Thymus (tissue), 11 donors: ENCODE measurements around the gene LRP2. TPM values are rescaled to one million over a fixed set of nuclear protein-coding genes. Genes with fewer than 3 reads are reported as not detected.

Experiments used
- DNase-seq, 9 donors: peaks; one replicate each; pipeline ENCODE4 v3.0.0-alpha.2; 2013; ENCODE audit warnings: low spot score in 9 of 9, low read depth in 6 of 9, missing footprints in 1 of 9
- H3K27ac ChIP-seq, 2 donors: one replicate each; pipeline ENCODE4 v1.5.1; 2013; ENCODE audit warnings: control low read depth in 1 of 2, low read depth in 1 of 2, low read length in 1 of 2, mild to moderate bottlenecking in 1 of 2, moderate library complexity in 1 of 2
- H3K27me3 ChIP-seq, 2 donors: one replicate each; pipeline ENCODE4 v1.5.1; 2013; ENCODE audit warnings: low read length in 1 of 2; ENCODE audit not compliant: control insufficient read depth in 2 of 2, insufficient read depth in 1 of 2
- H3K36me3 ChIP-seq, 2 donors: one replicate each; pipeline ENCODE4 v1.5.1; 2013; ENCODE audit warnings: low read length in 1 of 2, mild to moderate bottlenecking in 1 of 2, moderate library complexity in 1 of 2; ENCODE audit not compliant: control insufficient read depth in 2 of 2, insufficient read depth in 2 of 2
- H3K4me1 ChIP-seq, 2 donors: one replicate each; pipeline ENCODE4 v1.5.1; 2013; ENCODE audit warnings: low read length in 2 of 2; ENCODE audit not compliant: control insufficient read depth in 2 of 2, insufficient read depth in 2 of 2
- H3K4me3 ChIP-seq, 2 donors: one replicate each; pipeline ENCODE4 v1.5.1; 2013; ENCODE audit warnings: low read length in 2 of 2, control low read depth in 1 of 2, mild to moderate bottlenecking in 1 of 2
- H3K9me3 ChIP-seq, 2 donors: one replicate each; pipeline ENCODE4 v1.5.1; 2013; ENCODE audit warnings: low read length in 1 of 2, mild to moderate bottlenecking in 1 of 2; ENCODE audit not compliant: control insufficient read depth in 2 of 2, insufficient read depth in 1 of 2
- WGBS: extraction: QIAGEN DNeasy Blood & Tissue Kit; methylation state at CpG from one replicate; pipeline ENCODE4 v1.1.7; 2013; 5-methylcytosine and 5-hydroxymethylcytosine counted together
- polyA plus RNA-seq: library from polyadenylated mRNA; stranded (reverse); fragments of 200-250 nt; gene quantifications from one replicate; pipeline ENCODE4 v1.2.3, GENCODE V29; 2013
- total RNA-seq: library from RNA; stranded (reverse); fragments of 120-200 nt; gene quantifications from one replicate; pipeline ENCODE4 v1.2.4, GENCODE V29; 2013
- donor health status: healthy.

LRP2 gene
- total and polyA plus RNA-seq, 2 donors: 0.05 to 0.09 TPM

DNA sequence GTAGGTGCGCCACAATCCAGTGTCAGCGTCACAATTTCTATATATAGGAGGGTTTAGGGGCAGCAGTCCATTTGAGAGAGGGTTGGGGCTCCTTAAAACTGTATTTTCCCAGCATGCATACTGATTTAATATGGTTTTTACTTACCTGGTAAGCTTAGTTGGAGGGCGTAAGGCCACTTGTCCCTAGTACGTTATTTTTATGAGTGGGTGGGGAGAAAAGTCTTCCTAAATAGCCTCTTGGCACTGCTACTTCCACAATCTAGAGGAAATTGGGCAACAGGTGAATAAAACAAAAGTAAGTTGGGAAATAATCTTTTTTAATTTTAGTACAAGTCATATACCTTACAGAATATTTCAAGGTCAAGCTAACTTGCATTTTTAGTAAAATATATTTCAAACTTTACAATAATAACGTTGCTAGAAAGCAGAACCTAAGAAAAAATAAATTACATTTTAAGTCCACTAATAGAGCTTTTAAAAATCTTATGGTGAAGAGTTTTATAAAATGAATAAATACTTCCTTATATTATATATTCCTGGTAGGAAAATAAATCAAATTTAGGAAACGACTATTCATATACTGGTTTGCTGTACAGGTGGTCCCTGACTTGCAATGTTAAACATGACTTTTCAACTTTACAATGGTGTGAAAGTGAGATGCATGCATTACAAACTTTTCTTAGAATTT, 272.1 kb downstream of the LRP2 start:
- DNase-seq: no peak
- Histone ChIP-seq H3K4me3 (no peak overlapping the region), H3K9me3 (no peaks in the 10 kb centered on the region), H3K36me3 (no peaks in the 10 kb centered on the region), H3K27me3 (no peaks in the 10 kb centered on the region), H3K27ac (no peak overlapping the region), H3K4me1 (no peaks in the 10 kb centered on the region)
- 88% methylated on average over 6 of the region's 6 CpGs for WGBS

DNA sequence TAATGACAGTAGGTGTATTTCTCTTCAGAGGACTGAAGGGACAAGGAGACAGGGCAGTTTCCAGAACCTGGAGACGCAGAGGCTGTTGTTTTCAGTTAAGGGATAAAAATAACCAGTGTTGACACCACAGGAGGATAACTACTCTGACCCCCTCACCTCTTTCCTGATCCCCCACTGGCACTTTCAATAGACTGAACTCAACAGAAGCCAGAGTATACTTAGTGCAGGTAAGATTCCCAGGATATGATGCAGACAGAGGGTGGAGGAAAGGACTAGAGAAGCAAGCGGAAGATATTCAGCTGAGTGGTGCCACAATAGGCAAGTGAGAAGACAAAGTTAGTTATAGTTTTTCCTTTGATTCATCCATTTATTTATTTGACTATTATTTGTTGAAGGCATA, 273.2 kb downstream of the LRP2 start:
- Histone ChIP-seq H3K36me3 (no peaks in the 10 kb centered on the region), H3K4me3 (no peak overlapping the region), H3K27ac (no peak overlapping the region), H3K4me1 (no peaks in the 10 kb centered on the region), H3K27me3 (no peaks in the 10 kb centered on the region), H3K9me3 (no peaks in the 10 kb centered on the region)
- no peak for DNase-seq
- 97% methylated on average over 2 of the region's 2 CpGs for WGBS

- Histone ChIP-seq H3K36me3 (no peaks in the 10 kb centered on the region), H3K4me1 (no peaks in the 10 kb centered on the region), H3K4me3 (no peak overlapping the region), H3K9me3 (no peaks in the 10 kb centered on the region), H3K27ac (no peak overlapping the region), H3K27me3 (no peaks in the 10 kb centered on the region)
- no peak for DNase-seq
- WGBS: 97% methylated on average over 6 of the region's 6 CpGs
Measured at GRCh38 chr2:169087757-169088379, 274.5 kb downstream of the LRP2 start.

GRCh38 chr2:169086893-169087467, 275.4 kb downstream of the LRP2 start:
- Histone ChIP-seq H3K27me3 (no peaks in the 10 kb centered on the region), H3K4me3 (no peak overlapping the region), H3K27ac (no peak overlapping the region), H3K36me3 (no peaks in the 10 kb centered on the region), H3K9me3 (no peaks in the 10 kb centered on the region), H3K4me1 (no peaks in the 10 kb centered on the region)
- DNase-seq: no peak
- WGBS: 98% methylated on average over 3 of the region's 3 CpGs

- H3K27ac ChIP-seq: no peak overlapping the region
- H3K4me1 ChIP-seq: no peaks in the 10 kb centered on the region
- H3K36me3 ChIP-seq: no peaks in the 10 kb centered on the region
- H3K4me3 ChIP-seq: no peak overlapping the region
- 95% methylated on average over 4 of the region's 4 CpGs for WGBS
- H3K9me3 ChIP-seq: no peaks in the 10 kb centered on the region
- DNase-seq: no peak
- H3K27me3 ChIP-seq: no peaks in the 10 kb centered on the region
Measured at GRCh38 chr2:169082995-169083394, 279.3 kb downstream of the LRP2 start.

DNA sequence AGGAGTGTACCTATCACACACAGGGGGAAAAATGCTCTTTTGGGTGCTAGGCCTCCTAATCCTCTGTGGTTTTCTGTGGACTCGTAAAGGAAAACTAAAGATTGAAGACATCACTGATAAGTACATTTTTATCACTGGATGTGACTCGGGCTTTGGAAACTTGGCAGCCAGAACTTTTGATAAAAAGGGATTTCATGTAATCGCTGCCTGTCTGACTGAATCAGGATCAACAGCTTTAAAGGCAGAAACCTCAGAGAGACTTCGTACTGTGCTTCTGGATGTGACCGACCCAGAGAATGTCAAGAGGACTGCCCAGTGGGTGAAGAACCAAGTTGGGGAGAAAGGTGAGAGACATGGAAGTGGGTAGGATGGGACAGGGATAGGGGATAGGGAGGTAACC, 280.8 kb downstream of the LRP2 start:
- DNase-seq: no peak
- no peaks in the 10 kb centered on the region for H3K4me1 ChIP-seq
- no peaks in the 10 kb centered on the region for H3K27me3 ChIP-seq
- 94% methylated on average over 5 of the region's 5 CpGs for WGBS
- no peaks in the 10 kb centered on the region for H3K36me3 ChIP-seq
- H3K9me3 ChIP-seq: no peaks in the 10 kb centered on the region
- no peak overlapping the region for H3K4me3 ChIP-seq
- H3K27ac ChIP-seq: no peak overlapping the region

- H3K27me3 ChIP-seq: no peaks in the 10 kb centered on the region
- WGBS: 60% methylated on average over 2 of the region's 2 CpGs
- no peak overlapping the region for H3K4me3 ChIP-seq
- H3K4me1 ChIP-seq: no peaks in the 10 kb centered on the region
- H3K36me3 ChIP-seq: no peaks in the 10 kb centered on the region
- DNase-seq: no peak
- no peaks in the 10 kb centered on the region for H3K9me3 ChIP-seq
- no peak overlapping the region for H3K27ac ChIP-seq
Measured at GRCh38 chr2:169080250-169081069, 281.9 kb downstream of the LRP2 start.

DNA sequence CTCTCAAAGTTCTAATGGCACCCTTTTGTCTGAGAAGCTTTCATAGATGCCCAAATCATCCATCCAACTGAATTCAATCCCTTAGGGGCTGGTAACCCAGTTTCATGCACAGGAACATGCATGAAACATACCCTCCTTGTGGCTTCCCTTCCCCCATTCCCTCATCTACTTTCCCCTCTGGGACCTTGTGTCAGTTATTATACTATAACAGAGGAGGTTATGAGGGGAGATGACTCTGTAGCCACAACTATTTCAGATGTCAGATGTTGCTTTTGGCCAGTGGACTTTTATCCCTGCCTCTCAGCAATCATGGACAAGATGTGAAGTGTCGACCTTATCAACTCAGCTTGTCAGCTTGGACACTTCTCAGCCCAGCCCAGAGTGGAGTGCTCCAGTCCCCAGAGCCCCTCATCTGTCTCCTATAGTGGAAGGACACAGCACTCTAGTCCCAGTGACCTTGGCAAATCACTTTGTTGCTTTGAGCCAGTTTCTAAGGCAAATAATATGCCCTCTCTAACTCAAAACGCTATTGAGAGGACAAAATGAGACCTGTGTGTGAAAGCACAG, 284.6 kb downstream of the LRP2 start:
- 94% methylated on average over 2 of the region's 2 CpGs for WGBS
- Histone ChIP-seq H3K9me3 (no peaks in the 10 kb centered on the region), H3K4me1 (no peaks in the 10 kb centered on the region), H3K27me3 (no peaks in the 10 kb centered on the region), H3K36me3 (no peaks in the 10 kb centered on the region), H3K27ac (no peak overlapping the region), H3K4me3 (no peak overlapping the region)
- no peak for DNase-seq
